GM23338 (cell line): ENCODE data around the gene TCHHL1. TPM values are rescaled to one million over a fixed set of nuclear protein-coding genes. Genes with fewer than 3 reads are reported as not detected.

Experiments used
- ATAC-seq: fragments of 200-7000 bp; cut with Tn5 transposase; 3 replicates; pipeline ENCODE4 v1.9.1; 2020
- DNase-seq: peaks from one replicate; pipeline ENCODE4 v3.0.0-alpha.2; 2015; ENCODE audit warnings: low spot score
- H2AFZ ChIP-seq: fragments of 200-600 bp; sonication (generic); 2 replicates; pipeline ENCODE4 v1.8.0; 2016; ENCODE audit warnings: antibody characterized with exemption, mild to moderate bottlenecking, moderate library complexity
- H3F3A ChIP-seq: fragments of 200-600 bp; sonication (generic); replicated peaks from 2 replicates; pipeline ENCODE4 v1.8.0; 2017; ENCODE audit warnings: antibody characterized with exemption, mixed run types, low read depth
- H3K27ac ChIP-seq: fragments of 200-600 bp; sonication (generic); 2 replicates; pipeline ENCODE4 v1.6.1; 2016; ENCODE audit warnings: low read depth
- H3K27me3 ChIP-seq: fragments of 200-600 bp; sonication (generic); 2 replicates; pipeline ENCODE4 v1.8.0; 2016; ENCODE audit warnings: mild to moderate bottlenecking, mixed run types, moderate library complexity; ENCODE audit not compliant: insufficient read depth
- H3K36me3 ChIP-seq: fragments of 200-600 bp; sonication (generic); 2 replicates; pipeline ENCODE4 v1.8.0; 2016; ENCODE audit warnings: mild to moderate bottlenecking; ENCODE audit not compliant: insufficient read depth
- H3K4me1 ChIP-seq: fragments of 200-600 bp; sonication (generic); 2 replicates; pipeline ENCODE4 v1.8.0; 2016; ENCODE audit warnings: mild to moderate bottlenecking, moderate library complexity; ENCODE audit not compliant: insufficient read depth
- H3K4me2 ChIP-seq: fragments of 200-600 bp; sonication (generic); 2 replicates; pipeline ENCODE4 v1.7.1; 2017; ENCODE audit warnings: mixed run types
- H3K4me3 ChIP-seq: fragments of 200-600 bp; sonication (generic); 2 replicates; pipeline ENCODE4 v1.6.1; 2016; ENCODE audit warnings: mixed run types
- H3K79me2 ChIP-seq: fragments of 200-600 bp; sonication (generic); replicated peaks from 2 replicates; pipeline ENCODE4 v1.8.0; 2017; ENCODE audit warnings: mild to moderate bottlenecking; ENCODE audit not compliant: insufficient read depth
- H3K9me2 ChIP-seq: fragments of 200-600 bp; sonication (generic); 2 replicates; pipeline ENCODE4 v1.8.0; 2017; ENCODE audit not compliant: insufficient read depth
- H4K20me1 ChIP-seq: fragments of 200-600 bp; sonication (generic); replicated peaks from 2 replicates; pipeline ENCODE4 v1.8.0; 2017; ENCODE audit warnings: mild to moderate bottlenecking; ENCODE audit not compliant: insufficient read depth
- H3K27ac Mint-ChIP-seq: 2 replicates; pipeline ENCODE4 v1.8.0; 2020; ENCODE audit warnings: inconsistent platforms, mild to moderate bottlenecking, moderate library complexity, mixed read lengths
- H3K27me3 Mint-ChIP-seq: 3 replicates; pipeline ENCODE4 v1.8.0; 2022; ENCODE audit warnings: low read depth, mild to moderate bottlenecking, moderate library complexity, mixed read lengths, inconsistent platforms; ENCODE audit not compliant: insufficient read depth, poor library complexity
- H3K36me3 Mint-ChIP-seq: 3 replicates; pipeline ENCODE4 v1.8.0; 2021; ENCODE audit warnings: low read depth, mild to moderate bottlenecking, inconsistent platforms, moderate library complexity, mixed read lengths
- H3K4me1 Mint-ChIP-seq: 3 replicates; pipeline ENCODE4 v1.8.0; 2020; ENCODE audit warnings: mild to moderate bottlenecking, inconsistent platforms, mixed read lengths
- H3K4me3 Mint-ChIP-seq: 3 replicates; pipeline ENCODE4 v1.8.0; 2021; ENCODE audit warnings: moderate library complexity, mild to moderate bottlenecking, inconsistent platforms, mixed read lengths
- H3K9me3 Mint-ChIP-seq: 3 replicates; pipeline ENCODE4 v1.8.0; 2020; ENCODE audit warnings: moderate library complexity, mild to moderate bottlenecking, inconsistent platforms, mixed read lengths
- CREB1 ChIP-seq: fragments of 250-450 bp; sonication (Bioruptor Pico); IDR thresholded peaks from 2 replicates; pipeline ENCODE4 v1.5.0; 2020; ENCODE audit warnings: low read depth, mild to moderate bottlenecking, moderate library complexity
- CTCF ChIP-seq, 2 experiments: fragments of 200-600 bp in 1 of 2; sonication (generic) in 1 of 2; conservative IDR thresholded peaks; 2 replicates each; pipeline versions ENCODE4 v1.5.1 to v1.6.1; 2016 to 2017; ENCODE audit warnings: antibody characterized with exemption in 2 of 2, low read depth in 2 of 2, mild to moderate bottlenecking in 2 of 2, moderate library complexity in 1 of 2
- ETS1 ChIP-seq: IDR thresholded peaks from 2 replicates; pipeline ENCODE4 v1.6.1; 2016; ENCODE audit warnings: antibody characterized with exemption
- EZH2 ChIP-seq: fragments of 200-600 bp; sonication (generic); IDR thresholded peaks from one replicate; pipeline ENCODE4 v1.8.0; 2017; ENCODE audit warnings: antibody characterized with exemption, mild to moderate bottlenecking, low read depth; ENCODE audit not compliant: unreplicated experiment
- EZH2phosphoT487 ChIP-seq: fragments of 200-600 bp; sonication (generic); IDR thresholded peaks from one replicate; pipeline ENCODE4 v1.8.1; 2018; ENCODE audit warnings: antibody characterized with exemption; ENCODE audit not compliant: unreplicated experiment
- JUNB ChIP-seq: IDR thresholded peaks from one replicate; pipeline ENCODE4 v1.6.1; 2016; ENCODE audit warnings: antibody characterized with exemption; ENCODE audit not compliant: unreplicated experiment
- NANOG ChIP-seq: IDR thresholded peaks from 2 replicates; pipeline ENCODE4 v1.6.1; 2016; ENCODE audit warnings: antibody characterized with exemption, borderline replicate concordance
- POLR2AphosphoS5 ChIP-seq: IDR thresholded peaks from 2 replicates; pipeline ENCODE4 v1.6.1; 2016; ENCODE audit warnings: antibody characterized with exemption, low read depth
- REST ChIP-seq: IDR thresholded peaks from one replicate; pipeline ENCODE4 v1.6.1; 2018; ENCODE audit warnings: antibody characterized with exemption; ENCODE audit not compliant: unreplicated experiment
- STAT1 ChIP-seq: IDR thresholded peaks from one replicate; pipeline ENCODE4 v1.6.1; 2016; ENCODE audit warnings: antibody characterized with exemption; ENCODE audit not compliant: unreplicated experiment
- ZNF114 ChIP-seq: fragments of 250-450 bp; sonication (Bioruptor Pico); IDR thresholded peaks from 2 replicates; pipeline ENCODE4 v1.5.0; 2020; ENCODE audit warnings: mild to moderate bottlenecking, moderate library complexity
- ZNF331 ChIP-seq: fragments of 250-450 bp; sonication (Bioruptor Pico); IDR thresholded peaks from 2 replicates; pipeline ENCODE4 v1.5.0; 2020; ENCODE audit warnings: low read depth, mild to moderate bottlenecking, moderate library complexity
- ZNF462 ChIP-seq: fragments of 250-450 bp; sonication (Bioruptor Pico); IDR thresholded peaks from 2 replicates; pipeline ENCODE4 v1.5.0; 2020; ENCODE audit warnings: mild to moderate bottlenecking, moderate library complexity
- polyA plus RNA-seq: library from polyadenylated mRNA; unstranded; fragments of >200 nt; fragmentation: Nextera tagmentation; extraction: Ambion mirVana; gene quantifications from 2 replicates; pipeline ENCODE4 v1.2.1, GENCODE V29; 2016
- total RNA-seq: library from RNA; depleted of rRNA; stranded (reverse); fragments of >200 nt; shearing (Covaris generic); gene quantifications from 2 replicates; pipeline ENCODE4 v1.2.3, GENCODE V29; 2014

Gene TCHHL1
- total and polyA plus RNA-seq, 2 experiments from 2014 or later, result not detected

- no peaks in the 10 kb centered on the region for H3K27me3 Mint-ChIP-seq
- no peaks in the 10 kb centered on the region for H4K20me1 ChIP-seq
- H3K4me1 ChIP-seq, result peaks cover 16% of the 10 kb centered on the region
- no peak overlapping the region for H3K27ac Mint-ChIP-seq
- peak overlapping the region; percentile 59 for H3K4me3 ChIP-seq
- peaks cover 4% of the 10 kb centered on the region; the same call in 1 of the 3 replicates for H3K36me3 Mint-ChIP-seq
- H3K4me3 Mint-ChIP-seq, result no peak overlapping the region
- peaks cover 100% of the 10 kb centered on the region for H3K27me3 ChIP-seq
- DNase-seq (peak; percentile 58), ATAC-seq (peak; percentile 3; the same call in 2 of the 3 replicates)
- peaks cover 49% of the 10 kb centered on the region for H3F3A ChIP-seq
- peaks cover 5% of the 10 kb centered on the region; the same call in 2 of the 3 replicates for H3K4me1 Mint-ChIP-seq
- H3K9me3 Mint-ChIP-seq, result no peaks in the 10 kb centered on the region; the same call in 2 of the 3 replicates
- TF ChIP-seq CTCF (conservative IDR thresholded peaks at IDR 0.05; ENCODE audit: low read depth in 2 of 2), result peak in 1 of 2 experiments; percentile 2; a peak in 2 of 4 replicates
- no peak for TF ChIP-seq ZNF331 (CRISPR knock-in tag)
- no peak for TF ChIP-seq ZNF462 (CRISPR knock-in tag)
- no peak for TF ChIP-seq JUNB
- TF ChIP-seq STAT1, result no peak
- TF ChIP-seq EZH2, result peak; percentile 97
- no peak for TF ChIP-seq NANOG
- TF ChIP-seq EZH2phosphoT487, result peak; percentile 89
- TF ChIP-seq ZNF114 (CRISPR knock-in tag), result no peak
- TF ChIP-seq POLR2AphosphoS5, result no peak
- TF ChIP-seq CREB1 (CRISPR knock-in tag), result no peak
- no peak for TF ChIP-seq ETS1
- TF ChIP-seq REST, result no peak
- no peaks in the 10 kb centered on the region for H3K36me3 ChIP-seq
- H2AFZ ChIP-seq, result peak overlapping the region; percentile 95
- no peak overlapping the region for H3K27ac ChIP-seq
- no peaks in the 10 kb centered on the region for H3K79me2 ChIP-seq
- H3K9me2 ChIP-seq, result no peaks in the 10 kb centered on the region
- peak overlapping the region; percentile 88 for H3K4me2 ChIP-seq
Measured at GRCh38 chr1:152112101-152112884, 23.4 kb upstream of the TCHHL1 start.
